ENCODE results near the gene ANGPTL1.

ANGPTL1 gene, protein sequence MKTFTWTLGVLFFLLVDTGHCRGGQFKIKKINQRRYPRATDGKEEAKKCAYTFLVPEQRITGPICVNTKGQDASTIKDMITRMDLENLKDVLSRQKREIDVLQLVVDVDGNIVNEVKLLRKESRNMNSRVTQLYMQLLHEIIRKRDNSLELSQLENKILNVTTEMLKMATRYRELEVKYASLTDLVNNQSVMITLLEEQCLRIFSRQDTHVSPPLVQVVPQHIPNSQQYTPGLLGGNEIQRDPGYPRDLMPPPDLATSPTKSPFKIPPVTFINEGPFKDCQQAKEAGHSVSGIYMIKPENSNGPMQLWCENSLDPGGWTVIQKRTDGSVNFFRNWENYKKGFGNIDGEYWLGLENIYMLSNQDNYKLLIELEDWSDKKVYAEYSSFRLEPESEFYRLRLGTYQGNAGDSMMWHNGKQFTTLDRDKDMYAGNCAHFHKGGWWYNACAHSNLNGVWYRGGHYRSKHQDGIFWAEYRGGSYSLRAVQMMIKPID

DNA sequence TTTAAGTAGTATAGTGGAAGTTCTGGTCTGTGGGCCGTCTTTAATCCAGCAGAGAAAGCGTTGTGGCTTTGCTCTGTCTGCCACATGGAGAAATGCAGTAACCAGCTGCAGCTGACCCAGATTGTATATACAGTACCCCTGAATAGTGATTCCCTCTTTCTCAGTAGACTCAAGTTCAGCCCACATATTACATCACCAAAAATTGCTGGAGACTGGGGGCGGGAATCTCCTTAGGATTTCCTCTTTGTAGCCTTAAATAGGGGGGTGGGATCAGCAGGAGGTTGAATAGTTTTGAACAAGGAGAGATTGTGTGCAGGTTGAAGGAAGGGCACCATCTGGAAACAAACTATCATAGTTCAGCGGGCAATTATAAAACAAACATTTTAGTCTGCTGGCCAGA is at the start of gene ANGPTL1:
ANGPTL1 (minus strand) TSS at position 134 of the 400 bp plus-strand sequence. CDS start 5,301 bp downstream, outside the sequence.
- peak within 1 kb of the TSS; percentile 23 for H3K4me3 ChIP-seq (replicated peaks; ENCODE audit: low read depth, low read length)
- TF ChIP-seq, protein P1, sequence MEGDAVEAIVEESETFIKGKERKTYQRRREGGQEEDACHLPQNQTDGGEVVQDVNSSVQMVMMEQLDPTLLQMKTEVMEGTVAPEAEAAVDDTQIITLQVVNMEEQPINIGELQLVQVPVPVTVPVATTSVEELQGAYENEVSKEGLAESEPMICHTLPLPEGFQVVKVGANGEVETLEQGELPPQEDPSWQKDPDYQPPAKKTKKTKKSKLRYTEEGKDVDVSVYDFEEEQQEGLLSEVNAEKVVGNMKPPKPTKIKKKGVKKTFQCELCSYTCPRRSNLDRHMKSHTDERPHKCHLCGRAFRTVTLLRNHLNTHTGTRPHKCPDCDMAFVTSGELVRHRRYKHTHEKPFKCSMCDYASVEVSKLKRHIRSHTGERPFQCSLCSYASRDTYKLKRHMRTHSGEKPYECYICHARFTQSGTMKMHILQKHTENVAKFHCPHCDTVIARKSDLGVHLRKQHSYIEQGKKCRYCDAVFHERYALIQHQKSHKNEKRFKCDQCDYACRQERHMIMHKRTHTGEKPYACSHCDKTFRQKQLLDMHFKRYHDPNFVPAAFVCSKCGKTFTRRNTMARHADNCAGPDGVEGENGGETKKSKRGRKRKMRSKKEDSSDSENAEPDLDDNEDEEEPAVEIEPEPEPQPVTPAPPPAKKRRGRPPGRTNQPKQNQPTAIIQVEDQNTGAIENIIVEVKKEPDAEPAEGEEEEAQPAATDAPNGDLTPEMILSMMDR (IDR thresholded peaks at IDR 0.05; ENCODE audit: low read length, missing control alignments), result no peak
- DNase-seq (ENCODE audit: low read depth), result peak; percentile 34

DNA sequence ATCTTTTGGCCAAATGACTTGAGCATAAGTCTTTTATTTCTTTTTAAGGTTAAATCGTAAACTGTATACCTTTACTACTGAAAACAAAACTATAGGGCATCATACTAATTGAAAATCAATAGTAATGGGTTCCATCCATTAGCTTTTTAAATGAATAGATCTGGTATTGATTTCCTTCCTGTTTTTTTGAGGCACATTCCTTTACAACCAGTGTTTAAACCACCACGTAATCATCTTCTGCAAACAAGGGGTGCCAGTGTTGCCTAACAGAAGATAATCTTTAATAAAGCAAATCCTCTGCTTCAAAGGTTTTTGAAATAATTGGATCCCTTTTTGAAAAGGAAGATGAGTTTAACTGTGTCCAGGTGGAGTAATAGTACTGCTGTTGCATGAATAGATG is 48.7 kb upstream of the ANGPTL1 start:
- no peak overlapping the region for H3K4me3 ChIP-seq (replicated peaks; ENCODE audit: low read depth, low read length)
- DNase-seq (ENCODE audit: low read depth), result no peak
- TF ChIP-seq, protein P1 (IDR thresholded peaks at IDR 0.05; ENCODE audit: low read length, missing control alignments), result no peak

DNA sequence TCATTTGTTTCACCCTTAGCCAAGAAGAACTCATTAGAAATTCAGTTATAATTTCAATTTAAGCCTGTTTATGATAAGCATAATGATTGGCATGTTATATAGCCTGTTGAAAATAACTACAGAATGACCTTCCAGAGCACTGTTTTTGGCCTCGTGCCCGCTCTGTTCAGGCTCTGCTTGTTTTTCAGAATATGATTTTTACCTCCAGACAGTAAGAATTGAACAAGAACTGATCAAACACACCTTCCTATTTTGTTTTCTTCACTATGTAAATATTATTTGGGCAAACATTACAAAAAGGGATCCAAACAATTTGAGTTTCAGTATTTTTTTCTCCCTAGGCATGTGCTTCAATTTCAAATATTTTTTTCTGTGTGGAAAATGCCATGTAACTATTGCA is 48.1 kb upstream of the ANGPTL1 start:
- TF ChIP-seq, protein P1 (IDR thresholded peaks at IDR 0.05; ENCODE audit: low read length, missing control alignments), result no peak
- H3K4me3 ChIP-seq (replicated peaks; ENCODE audit: low read depth, low read length), result no peak overlapping the region
- no peak for DNase-seq (ENCODE audit: low read depth)

DNA sequence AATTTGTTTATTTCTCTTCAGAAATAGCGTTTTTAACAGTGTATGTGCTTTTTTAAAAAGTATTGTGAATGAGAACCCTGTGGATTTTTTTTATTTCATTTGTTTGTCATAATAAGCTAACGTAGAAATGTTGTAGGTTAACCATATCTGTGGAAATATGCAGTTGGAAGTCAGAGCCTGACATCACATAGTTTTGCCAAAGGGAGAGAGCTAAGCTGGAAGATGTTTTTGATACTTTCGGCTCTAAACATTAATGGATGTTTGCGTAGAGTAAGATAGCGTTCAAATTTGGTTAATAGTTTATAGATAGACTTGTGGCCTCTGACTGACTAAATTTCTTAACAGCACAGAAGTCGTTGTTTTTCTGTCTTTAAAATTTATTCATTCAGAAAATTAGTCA is 47.4 kb upstream of the ANGPTL1 start:
- H3K4me3 ChIP-seq (replicated peaks; ENCODE audit: low read depth, low read length), result no peak overlapping the region
- DNase-seq (ENCODE audit: low read depth), result no peak
- TF ChIP-seq, protein P1 (IDR thresholded peaks at IDR 0.05; ENCODE audit: low read length, missing control alignments), result no peak

DNA sequence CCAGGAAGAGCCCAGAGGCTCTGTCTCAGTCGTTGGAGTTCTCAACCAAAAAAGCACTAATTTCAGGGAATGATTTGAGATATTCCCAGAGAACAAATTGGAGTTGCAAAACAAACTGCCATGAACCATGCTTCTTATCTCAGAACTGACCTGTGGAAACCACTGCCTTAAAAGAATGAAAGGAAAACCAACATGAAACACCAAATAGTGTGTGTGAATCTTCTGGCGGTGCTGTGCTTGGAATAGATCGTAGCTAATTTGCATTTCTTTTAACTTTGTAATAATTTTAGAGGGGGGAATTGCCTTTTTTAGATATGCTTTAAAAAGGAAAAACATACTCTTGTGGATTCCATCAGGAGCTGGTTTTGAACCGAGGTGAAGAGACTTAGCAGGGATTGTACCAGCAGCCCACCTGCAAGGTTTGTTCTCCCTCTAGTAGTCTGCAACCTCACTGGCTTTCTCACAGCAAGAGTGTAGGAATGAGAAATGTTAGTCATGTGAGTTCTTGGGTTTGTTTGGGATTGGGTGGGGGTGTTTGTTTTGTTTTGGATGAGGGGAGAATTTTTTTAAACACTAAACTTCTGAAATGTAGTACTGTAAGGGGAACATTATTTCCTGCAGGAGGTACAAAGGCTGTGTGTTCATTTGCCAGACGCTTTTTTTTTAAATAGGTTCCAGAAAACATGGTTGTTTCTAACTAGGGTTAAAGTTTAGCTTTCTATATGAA is 45.7 kb upstream of the ANGPTL1 start:
- H3K4me3 ChIP-seq (replicated peaks; ENCODE audit: low read depth, low read length), result no peak overlapping the region
- TF ChIP-seq, protein P1 (IDR thresholded peaks at IDR 0.05; ENCODE audit: low read length, missing control alignments), result no peak
- peak; percentile 13 for DNase-seq (ENCODE audit: low read depth)

DNA sequence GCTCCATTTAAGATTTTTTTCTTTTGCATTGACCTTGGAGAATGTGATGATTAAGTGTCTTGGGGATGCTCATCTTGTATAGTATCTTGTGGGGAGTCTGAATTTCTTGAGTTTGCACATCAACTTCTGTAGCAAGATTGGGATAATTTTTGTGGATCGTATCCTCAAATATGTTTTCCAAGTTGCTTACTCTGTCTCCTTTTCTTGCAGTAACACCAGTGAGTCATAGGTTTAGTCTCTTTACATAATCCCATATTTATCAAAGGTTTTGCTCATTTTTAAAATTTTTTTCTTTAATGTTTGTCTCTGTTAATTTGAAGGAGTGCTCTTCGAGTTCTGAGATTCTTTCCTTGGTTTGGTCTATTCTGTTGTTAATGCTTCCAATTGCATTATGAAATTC is 41.7 kb upstream of the ANGPTL1 start:
- TF ChIP-seq, protein P1 (IDR thresholded peaks at IDR 0.05; ENCODE audit: low read length, missing control alignments), result no peak
- DNase-seq (ENCODE audit: low read depth), result no peak
- H3K4me3 ChIP-seq (replicated peaks; ENCODE audit: low read depth, low read length), result no peak overlapping the region
